ENCODE results near the gene ZNF362. TPM values are rescaled to one million over a fixed set of nuclear protein-coding genes. Genes with fewer than 3 reads are reported as not detected.

Gene ZNF362
- polyA plus RNA-seq, 10 donors = 27.6 to 40.1 (median 31.9) TPM

- no peak for DNase-seq
Observed at GRCh38 chr1:33343539-33343938, 87.2 kb downstream of the ZNF362 start.

- DNase-seq = peak in 1 of 3 donors; percentile 54
Observed at GRCh38 chr1:33344896-33345560, 88.7 kb downstream of the ZNF362 start.

- DNase-seq = peak in 1 of 3 donors; percentile 50
Observed at GRCh38 chr1:33346533-33346926, 90.2 kb downstream of the ZNF362 start.

- peak in 2 of 3 donors; percentile 65 to 86 for DNase-seq
Observed at GRCh38 chr1:33346927-33347649, 90.8 kb downstream of the ZNF362 start.

- DNase-seq = peak in 2 of 3 donors; percentile 57 to 67
Observed at GRCh38 chr1:33347650-33347992, 91.3 kb downstream of the ZNF362 start.

GRCh38 chr1:33348194-33348593 lies 91.9 kb downstream of the ZNF362 start:
- no peak for DNase-seq

- no peak for DNase-seq
Observed at GRCh38 chr1:33348676-33349080, 92.4 kb downstream of the ZNF362 start.

- peak in 2 of 3 donors; percentile 52 to 73 for DNase-seq
Observed at GRCh38 chr1:33349081-33349759, 92.9 kb downstream of the ZNF362 start.

GRCh38 chr1:33349778-33350610 lies 93.7 kb downstream of the ZNF362 start:
- DNase-seq = peak; percentile 86 to 93 (median 88)

Other genes with a start within 250 kb of the ZNF362 start
- 100 to 1,000 TPM; 101 to 150 (median 118) TPM for gene AK2, start 219.6 kb upstream of the ZNF362 start, polyA plus RNA-seq (ENCODE audit: insufficient read length in 10 of 10)
- gene AZIN2, start 175.3 kb upstream of the ZNF362 start, polyA plus RNA-seq (ENCODE audit: insufficient read length in 10 of 10) = 1 to 10 TPM; 3.7 to 7.2 (median 5.0) TPM
- 1 to 10 TPM; 5.0 to 7.6 (median 5.9) TPM for gene TRIM62, start 74.4 kb upstream of the ZNF362 start, polyA plus RNA-seq (ENCODE audit: insufficient read length in 10 of 10)
- gene A3GALT2, start 64.6 kb downstream of the ZNF362 start, polyA plus RNA-seq (ENCODE audit: insufficient read length in 10 of 10) = under 1 TPM in 2 of 10 donors, not detected in 8; 0.12 to 0.27 TPM
- 10 to 100 TPM; 63.4 to 73.7 (median 67.6) TPM for gene PHC2, start 174.6 kb downstream of the ZNF362 start, polyA plus RNA-seq (ENCODE audit: insufficient read length in 10 of 10)
- 1 to 10 TPM; 2.2 to 3.1 (median 3.0) TPM for gene ZSCAN20, start 216.2 kb downstream of the ZNF362 start, polyA plus RNA-seq (ENCODE audit: insufficient read length in 10 of 10)